HG02623 (cell line): ENCODE measurements around the gene TREML4.

Source experiments
- ATAC-seq: cut with Tn5 transposase; IDR thresholded peaks from one replicate; pipeline ENCODE4 v1.9.1; 2021; ENCODE audit warnings: moderate library complexity; ENCODE audit not compliant: unreplicated experiment

TREML4 gene

DNA sequence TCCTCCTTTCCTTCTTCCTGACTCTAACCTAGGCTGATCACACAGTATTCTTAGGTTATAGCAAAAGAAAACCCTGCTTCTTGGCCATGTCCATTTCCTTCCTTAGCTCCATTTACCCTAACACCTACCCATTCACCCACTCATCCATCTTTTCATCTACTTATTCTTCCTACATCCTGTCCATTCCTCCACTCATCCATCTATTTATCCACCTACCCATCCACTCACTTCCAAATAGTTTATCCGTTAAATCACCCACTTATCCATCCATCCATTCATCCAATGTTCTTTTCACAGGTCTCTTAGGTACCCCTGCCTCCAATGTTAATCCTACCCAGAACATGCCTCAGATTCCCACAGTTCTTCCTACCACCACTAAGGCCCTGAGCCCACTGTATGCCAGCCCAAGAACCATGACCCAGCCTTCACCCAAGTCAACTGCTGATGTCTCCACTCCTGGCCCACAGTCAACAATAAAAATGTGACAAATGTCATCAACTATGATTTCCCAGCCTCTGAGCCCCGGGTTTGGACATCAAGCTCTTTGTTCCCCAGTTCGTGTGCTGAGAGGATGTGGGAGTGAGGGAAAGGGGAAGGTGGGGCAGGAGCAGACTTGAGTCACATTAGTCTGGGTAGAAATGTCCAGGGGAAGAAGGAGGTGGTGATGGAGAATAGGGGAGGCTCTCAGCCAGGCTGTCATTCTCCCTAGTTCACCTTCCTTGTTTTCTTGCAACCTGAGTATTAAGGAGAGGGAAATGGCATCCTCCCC is 24.4 kb downstream of the TREML4 start:
- no peak for ATAC-seq

DNA sequence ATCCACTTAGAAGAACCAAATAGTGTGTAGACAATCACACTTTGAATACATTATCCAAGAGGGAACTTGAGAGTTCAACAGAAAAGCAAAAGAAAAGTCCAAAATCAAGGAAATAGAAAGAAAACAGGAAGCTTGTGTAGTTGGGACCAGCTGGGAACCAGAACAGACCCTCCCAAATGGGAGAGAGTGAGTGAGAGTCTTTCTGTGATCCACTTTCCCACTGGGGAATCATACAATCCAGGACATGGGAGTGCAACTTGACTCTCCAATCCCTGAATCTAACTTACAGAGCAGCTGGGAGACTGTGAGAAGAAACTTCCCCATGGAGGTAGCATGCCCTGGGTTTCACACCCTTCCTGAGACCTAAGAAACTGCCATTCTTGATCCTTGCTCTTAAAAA is 27.0 kb downstream of the TREML4 start:
- ATAC-seq = no peak

DNA sequence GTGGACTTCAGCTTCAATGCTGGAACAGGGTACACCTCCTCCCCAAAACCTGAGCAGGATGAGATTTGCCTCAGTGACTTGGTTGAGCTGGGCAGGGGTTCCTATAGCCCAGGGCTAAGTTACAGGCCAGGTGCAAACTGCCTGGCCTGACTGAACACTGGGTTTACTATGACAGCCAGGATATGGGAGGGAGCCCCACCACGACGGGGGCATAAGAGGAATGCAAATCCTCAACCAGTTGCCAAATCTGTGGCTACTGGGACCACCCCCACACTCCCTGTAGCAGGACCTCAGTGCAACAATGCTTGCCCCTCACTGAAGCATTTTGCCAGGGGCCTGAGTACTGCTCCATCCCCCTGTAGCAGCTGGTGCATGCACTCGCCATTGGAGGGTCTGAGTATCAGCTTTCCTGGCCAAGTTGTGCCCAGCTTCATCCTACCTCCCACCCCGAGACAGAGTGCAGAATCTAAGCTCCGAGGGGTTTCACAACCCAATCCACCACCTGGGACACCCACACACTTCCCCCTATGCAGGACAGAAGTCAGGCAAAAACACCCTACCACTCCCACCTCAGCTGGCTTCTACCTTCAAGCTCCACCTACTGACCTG is 27.6 kb downstream of the TREML4 start:
- ATAC-seq = no peak

DNA sequence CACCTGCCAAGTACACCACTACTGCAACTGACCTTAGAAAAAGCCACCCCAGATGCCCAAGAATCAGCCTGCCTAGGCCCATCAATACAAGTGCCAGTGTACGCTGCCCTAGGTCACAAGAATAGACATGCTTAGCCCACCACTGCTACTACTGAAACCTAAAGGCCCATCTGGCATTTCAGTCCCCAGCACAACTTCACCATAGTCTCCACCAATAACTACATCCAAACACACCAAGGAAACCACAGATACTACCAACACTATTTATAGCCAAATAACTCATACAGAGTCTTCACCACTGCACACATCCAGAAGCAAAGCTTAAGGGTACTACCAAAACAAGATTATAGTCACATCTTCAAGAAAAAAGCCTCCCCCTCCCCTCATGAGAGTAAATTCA is 28.2 kb downstream of the TREML4 start:
- no peak for ATAC-seq

DNA sequence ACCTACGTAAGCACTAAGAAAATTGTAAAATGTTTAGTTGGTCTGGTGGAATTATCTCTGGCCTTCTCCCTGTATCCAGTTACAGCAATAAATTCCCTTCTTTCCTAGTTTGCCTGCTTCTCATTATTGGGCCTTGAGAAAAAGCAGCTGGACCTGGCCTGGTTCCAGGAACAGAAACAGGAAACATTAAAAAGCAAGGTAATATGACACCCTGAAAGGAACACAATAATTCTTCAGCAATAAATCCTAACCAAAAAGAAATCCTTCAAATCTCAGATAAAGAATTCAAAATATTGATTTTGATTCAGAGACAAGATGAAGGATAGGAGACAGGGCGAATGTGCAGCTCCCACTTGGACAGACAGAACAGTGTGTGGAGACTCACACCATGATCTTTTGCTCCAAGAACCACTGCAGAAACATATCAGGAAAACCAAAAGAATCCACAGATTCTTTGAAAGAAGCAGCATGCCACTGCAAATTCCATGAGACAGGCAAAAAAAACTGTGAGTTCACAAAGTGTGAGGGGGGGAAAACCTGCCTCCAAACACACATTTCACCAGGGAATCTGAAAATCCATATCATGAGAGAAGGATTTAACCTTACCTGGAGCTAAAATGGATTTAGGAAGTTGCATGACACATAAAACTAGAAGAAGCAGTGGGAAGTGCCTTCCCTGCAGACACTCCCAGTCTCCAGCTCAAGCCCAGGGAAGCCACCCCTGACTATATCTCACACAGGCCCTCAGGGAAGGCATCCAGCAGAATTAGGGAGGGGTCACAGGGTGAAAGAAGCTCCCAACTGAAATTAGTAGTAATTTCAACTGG is 29.4 kb downstream of the TREML4 start:
- no peak for ATAC-seq

DNA sequence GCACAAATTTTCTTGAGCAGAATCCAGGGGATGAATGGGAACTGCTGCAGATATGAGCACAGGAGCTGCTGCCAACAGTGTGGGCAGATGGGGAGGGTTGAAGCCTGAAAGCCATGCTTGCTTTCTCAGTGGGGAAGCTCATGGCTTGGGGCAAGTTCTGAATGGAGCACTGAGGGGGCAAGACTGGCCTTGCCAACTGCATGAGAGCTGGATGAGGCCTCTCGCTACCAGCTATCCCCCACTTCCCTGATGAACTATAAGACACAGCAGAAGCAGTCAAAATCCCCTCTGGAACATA is 30.0 kb downstream of the TREML4 start:
- ATAC-seq = no peak

DNA sequence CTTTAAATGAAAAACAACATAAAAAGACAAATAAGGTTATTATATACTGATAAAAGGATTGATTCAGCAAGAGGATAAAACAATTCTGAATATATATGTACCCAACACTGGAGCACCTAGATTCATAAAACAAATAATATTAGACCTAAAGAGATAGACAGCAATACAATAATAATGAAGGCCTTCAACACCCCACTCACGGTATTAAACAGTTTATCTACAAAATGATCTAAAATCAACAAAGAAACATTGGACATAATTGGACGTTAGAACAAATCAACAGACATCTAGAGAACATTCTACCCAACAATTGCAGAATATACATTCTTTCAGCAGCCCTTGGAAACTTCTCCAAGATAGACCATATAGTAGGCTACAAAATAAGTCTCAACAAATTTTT is 34.3 kb downstream of the TREML4 start:
- no peak for ATAC-seq

DNA sequence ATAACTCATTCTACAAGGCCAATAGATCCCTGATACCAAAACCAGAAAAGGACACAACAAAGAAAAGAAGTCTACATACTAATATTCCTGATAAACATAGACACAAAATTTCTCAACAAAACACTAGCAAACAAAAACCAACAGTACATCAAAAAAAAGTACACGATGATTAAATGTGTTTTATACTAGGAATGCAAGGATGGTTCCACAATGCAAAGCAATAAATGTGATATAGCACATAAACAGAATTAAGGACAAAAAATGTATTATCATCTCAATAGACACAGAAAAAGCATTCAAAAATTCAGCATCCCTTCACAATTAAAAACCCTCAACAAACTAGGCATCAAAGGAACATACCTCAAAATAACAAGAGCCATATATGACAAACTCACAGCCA is 35.1 kb downstream of the TREML4 start:
- no peak for ATAC-seq

DNA sequence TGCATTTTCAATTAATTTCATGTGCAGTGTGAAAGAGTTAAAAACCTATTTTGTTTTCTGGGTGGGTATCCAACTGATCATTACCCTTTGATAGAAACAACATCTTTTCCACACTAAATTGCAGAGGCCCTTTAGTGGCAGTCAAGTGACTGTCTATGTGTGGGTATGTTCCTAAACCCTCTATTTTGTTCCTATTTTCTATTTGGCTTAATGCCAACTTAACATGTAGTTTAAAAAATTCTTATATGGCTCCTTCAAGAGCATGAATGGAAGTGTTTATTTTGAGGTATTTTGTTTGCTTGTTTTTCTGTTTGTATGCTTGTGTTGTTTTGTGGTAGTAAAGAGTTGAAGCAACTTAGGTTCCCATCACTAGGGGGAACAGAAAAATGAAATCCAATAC is 38.4 kb downstream of the TREML4 start:
- no peak for ATAC-seq

DNA sequence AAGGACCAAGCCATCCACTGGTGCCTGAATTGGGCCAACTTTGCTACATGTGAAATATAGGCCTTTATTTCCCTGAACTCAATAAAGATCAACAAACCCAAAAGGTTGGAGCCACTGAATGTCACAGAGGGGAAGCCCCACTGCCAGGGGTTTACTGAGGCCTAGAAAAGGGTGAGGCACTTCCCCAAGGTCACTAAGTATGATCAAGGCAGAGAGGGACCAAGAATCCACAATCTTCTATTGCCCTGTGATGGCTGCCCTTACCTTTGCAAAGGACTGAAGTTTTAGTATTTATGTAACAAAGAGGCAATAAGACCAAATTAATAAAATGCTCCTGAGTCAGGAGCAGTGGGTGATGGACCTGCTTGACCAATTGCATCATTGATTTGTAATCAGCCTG is 40.3 kb downstream of the TREML4 start:
- no peak for ATAC-seq

DNA sequence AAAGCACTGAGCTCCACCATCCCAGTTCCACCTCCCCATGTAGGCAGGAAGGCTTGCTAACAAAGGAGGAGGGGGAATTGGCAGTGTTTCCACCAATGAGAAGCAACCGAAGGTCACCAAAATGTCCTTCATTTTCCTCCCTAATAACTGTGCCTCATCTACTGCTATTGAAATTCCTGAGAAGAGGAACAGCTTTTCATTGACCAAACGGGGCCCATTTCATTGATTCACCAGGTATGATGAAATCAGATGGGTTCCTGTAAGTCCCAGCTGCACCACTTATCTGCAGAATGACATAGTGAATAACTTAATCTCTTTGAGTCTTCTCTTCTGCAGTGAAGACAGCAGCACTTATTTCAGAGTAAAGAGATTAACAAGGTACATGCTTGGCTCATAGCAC is 41.0 kb downstream of the TREML4 start:
- no peak for ATAC-seq

DNA sequence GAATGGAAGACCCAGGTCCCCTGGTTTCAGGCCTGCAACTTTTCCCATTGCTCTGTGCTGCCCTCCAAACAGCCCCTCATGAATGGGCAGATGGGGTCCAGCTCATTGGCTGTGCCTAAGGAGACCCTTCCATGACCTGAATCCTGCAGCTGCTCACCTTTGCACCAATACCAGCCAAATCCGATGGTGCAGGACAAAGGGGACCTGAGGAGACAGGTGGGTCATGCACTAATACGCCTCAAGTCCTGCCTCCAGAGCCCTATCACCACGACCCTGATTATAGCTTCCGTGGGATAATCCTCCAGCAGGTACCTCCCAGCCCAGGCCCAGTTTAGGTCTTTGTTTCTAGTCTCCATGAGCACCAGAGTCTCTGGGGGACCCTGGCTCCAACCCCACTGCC is 41.6 kb downstream of the TREML4 start:
- ATAC-seq = no peak

DNA sequence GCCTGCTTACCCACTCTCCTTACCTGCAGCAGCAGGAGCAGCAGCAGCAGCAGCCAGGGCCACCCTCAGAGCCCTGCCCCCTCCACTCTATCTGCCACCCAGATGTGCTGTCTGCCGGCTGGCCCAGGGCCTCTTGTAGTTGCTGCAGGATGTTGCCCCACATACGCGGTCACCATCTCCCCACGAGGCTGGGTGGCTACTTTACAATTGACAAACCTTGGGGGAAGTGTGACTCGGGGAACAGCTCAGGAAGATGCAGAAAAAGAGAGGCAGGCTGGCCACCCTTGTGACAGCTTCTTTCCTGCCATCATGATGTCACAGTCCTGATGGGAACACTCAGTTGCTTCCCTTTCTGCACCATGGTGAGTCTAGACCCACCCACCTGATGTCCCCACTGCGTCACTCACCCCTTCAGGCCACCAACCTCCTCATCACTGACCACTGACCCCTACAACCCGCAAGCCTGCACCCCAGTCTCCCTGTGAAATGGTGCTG is 43.8 kb downstream of the TREML4 start:
- no peak for ATAC-seq

DNA sequence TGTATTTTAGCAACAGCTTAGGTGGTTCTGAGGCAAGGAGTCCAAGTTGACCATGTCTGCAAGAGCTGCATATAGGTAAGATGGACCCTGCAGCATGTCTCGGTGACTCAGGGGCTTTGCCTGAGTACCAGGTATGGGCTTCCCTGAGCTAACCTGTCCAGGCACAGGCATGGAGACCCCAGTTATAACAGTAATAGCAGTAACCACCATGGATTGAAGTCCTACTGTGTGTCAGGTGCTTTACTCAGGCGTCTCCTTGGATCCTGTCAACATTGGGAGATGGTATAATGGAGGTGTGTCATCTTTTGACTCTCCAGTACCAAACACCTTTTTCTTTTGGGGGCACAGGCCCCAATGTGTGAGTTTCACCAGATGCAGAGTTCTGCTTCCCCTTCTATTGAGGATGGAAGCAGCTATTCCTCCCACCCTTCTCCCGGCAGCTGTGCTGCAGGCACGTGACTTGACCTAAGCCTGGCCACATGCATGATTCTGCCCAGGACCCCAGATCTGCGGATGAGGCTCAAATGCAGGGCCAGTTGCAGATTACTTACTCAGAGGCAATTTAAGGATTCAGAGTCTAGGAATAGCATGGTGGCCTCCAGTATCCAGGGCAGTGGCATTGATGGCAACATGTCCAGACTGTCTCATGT is 44.6 kb downstream of the TREML4 start:
- ATAC-seq = no peak

DNA sequence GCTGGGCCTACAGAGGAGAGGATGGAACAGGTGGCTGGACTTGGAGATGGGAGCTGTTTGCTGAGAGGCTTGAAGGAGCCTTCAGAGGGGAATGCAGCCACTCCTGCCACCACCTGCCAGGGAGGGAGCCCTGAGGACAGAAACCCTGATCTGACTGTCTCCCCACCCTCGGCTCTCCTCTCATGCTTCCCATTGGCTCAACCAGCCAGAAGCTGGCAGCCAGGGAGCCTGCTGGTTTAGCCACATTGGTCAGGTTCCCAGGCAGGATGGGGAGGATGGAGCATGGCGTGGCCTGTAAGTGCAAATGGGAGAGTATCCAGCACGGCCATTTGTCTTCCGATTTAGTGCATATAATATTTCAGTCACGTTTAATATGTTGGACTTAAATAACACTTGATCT is 45.6 kb downstream of the TREML4 start:
- ATAC-seq = no peak

DNA sequence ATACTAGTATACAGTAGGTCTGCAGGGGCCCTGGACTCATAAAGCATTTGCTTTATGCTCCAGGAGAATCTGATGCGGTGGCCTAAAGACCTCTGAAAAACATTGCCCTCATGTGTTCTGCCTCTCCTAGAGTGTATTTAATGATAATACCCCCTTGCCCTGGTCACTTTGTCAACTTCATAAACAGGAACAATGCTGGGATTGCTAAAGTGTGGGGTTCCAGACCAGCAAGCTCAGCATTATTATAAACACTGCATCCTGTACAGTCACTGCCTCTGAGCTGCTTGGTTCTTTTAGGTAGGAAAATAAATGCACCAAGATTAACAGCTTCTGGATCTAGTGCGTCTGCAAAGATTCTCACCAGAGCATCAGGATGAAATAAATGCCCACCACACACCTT is 46.1 kb downstream of the TREML4 start:
- ATAC-seq = no peak

DNA sequence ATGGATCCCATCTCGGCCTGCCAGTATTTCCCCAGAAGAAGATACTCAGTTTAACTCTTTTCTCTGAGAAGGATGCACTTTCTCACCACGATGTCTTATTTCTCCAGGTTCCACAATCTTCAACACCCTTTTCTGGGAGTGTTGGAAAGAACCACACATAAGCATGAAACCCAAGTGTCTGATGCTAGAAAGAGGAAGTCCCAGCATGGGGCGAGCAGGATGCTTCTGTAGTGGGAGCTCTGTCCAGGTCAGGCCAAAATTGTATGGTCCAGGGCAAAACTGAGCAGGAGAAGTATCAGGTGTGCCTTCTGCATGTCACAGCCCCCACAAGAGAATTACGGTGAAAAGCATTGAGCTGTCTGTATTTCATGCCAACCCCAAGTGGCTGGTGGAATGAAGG is 47.3 kb downstream of the TREML4 start:
- ATAC-seq = no peak

DNA sequence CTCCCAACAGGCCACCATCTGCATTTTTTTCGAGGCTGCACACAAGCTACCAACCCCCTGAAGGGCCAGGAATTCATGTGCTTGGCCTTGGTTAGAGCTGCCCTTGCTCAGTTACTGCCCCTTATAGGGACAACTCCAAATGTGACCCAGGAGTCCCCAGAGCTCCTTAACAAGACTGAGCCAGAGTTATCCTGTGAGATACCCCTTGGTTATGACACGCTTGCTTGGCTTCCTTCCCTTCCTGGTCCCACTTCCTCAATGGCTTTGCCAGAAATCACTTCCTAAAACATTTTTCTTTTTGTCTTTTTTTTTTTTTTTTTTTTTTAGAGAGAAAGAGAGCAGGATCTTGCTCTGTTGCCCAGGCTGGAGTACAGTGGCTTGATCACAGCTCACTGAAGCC is 49.5 kb downstream of the TREML4 start:
- no peak for ATAC-seq

DNA sequence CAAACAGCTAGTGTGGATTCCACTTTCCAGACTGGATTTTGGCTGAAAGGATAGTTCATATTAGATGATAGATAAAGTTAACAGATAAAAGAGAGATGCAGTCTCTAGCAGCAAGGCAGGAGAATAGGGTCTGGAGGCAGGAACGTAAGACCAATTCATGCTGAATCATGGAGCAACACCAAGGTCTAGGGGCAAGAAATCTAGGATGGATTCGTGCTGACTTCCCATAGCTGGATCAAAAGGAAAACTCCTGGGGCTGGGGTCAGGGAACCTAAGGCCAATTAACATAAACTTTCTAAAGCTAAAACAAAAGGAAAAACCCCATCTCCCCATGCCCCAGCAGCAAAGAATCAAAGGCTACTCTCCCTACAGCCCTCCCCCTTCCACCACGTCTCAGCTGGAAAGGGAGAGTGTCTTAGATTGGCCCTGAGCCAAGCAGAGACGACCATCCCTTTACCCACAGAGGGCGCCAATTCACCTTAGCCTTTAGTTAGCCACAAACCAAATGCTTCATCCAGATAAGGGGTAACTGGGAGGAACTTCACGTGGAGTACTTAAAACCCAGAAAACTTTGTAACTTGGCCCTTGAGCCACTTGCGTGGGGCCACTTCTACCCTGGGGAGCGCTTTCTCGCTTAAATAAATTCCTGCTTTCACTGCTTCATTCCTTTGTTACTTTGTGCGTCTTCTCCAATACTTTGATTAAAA is 50.7 kb downstream of the TREML4 start:
- ATAC-seq = no peak

DNA sequence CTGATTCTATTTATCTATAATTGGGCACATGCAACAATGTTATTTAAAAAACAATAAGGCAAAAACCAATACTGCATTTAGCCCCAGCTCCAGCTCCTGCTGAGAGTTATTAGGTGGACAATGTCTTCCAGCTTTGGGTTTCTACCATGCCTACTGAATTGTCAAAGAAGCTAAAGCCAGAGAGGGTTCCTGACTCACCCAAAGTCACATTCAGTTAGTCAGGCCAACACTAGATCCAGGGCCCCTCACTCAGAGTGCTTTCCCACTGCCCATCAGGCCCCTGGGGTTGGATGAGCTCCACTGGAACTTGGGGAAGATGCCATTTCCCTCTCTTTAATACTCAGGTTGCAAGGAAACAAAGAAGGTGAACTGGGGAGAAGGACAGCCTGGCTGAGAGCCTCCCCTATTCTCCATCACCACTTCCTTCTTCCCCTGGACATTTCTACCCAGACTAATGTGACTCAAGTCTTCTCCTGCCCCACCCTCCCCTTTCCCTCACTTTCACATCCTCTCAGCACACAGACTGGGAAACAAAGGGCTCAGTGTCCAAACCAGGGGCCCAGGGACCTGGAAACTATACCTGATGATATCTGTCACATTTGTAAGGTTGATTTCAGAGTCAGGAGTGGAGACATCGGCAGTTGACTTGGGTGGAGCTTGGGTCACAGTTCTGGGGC is 52.4 kb downstream of the TREML4 start:
- ATAC-seq = no peak
